ENCODE measurements around the gene DLK2.

- TF ChIP-seq EZH2 (IDR thresholded peaks at IDR 0.05; ENCODE audit: insufficient read depth, poor library complexity, severe bottlenecking) (no peak), EZH2phosphoT487 (IDR thresholded peaks at IDR 0.05; ENCODE audit: insufficient read depth, low read depth) (no peak)
Measured at GRCh38 chr6:43464337-43464736, 9.0 kb upstream of the DLK2 start.
